DND-41 (cell line): Measurements from ENCODE around the gene PVALEF.

Experiments used
- CTCF ChIP-seq: IDR thresholded peaks from 2 replicates; pipeline ENCODE4 v1.5.1; 2012; ENCODE audit warnings: borderline replicate concordance, low read length, moderate library complexity, mild to moderate bottlenecking; ENCODE audit not compliant: poor library complexity, severe bottlenecking; ENCODE audit errors: extremely low read depth
- EZH2 ChIP-seq: IDR thresholded peaks from 3 replicates; pipeline ENCODE4 v1.6.1; 2012; ENCODE audit warnings: borderline replicate concordance, low read depth, mild to moderate bottlenecking, moderate library complexity, low read length, inconsistent platforms; ENCODE audit not compliant: severe bottlenecking

GRCh38 chr17:81197409-81197795 lies 32.1 kb downstream of the PVALEF start:
- TF ChIP-seq CTCF (no peak), EZH2 (no peak)
